GM21447 (cell line): ENCODE results near the gene CAMK2N1.
"Not testable (repeated sequence)": the region's sequence is repeated elsewhere in the genome, so short reads cannot be mapped to it uniquely, and the experiment has no call there.

Source experiments
- ATAC-seq: cut with Tn5 transposase; IDR thresholded peaks from one replicate; pipeline ENCODE4 v1.9.1; 2021; ENCODE audit not compliant: unreplicated experiment

The CAMK2N1 gene

DNA sequence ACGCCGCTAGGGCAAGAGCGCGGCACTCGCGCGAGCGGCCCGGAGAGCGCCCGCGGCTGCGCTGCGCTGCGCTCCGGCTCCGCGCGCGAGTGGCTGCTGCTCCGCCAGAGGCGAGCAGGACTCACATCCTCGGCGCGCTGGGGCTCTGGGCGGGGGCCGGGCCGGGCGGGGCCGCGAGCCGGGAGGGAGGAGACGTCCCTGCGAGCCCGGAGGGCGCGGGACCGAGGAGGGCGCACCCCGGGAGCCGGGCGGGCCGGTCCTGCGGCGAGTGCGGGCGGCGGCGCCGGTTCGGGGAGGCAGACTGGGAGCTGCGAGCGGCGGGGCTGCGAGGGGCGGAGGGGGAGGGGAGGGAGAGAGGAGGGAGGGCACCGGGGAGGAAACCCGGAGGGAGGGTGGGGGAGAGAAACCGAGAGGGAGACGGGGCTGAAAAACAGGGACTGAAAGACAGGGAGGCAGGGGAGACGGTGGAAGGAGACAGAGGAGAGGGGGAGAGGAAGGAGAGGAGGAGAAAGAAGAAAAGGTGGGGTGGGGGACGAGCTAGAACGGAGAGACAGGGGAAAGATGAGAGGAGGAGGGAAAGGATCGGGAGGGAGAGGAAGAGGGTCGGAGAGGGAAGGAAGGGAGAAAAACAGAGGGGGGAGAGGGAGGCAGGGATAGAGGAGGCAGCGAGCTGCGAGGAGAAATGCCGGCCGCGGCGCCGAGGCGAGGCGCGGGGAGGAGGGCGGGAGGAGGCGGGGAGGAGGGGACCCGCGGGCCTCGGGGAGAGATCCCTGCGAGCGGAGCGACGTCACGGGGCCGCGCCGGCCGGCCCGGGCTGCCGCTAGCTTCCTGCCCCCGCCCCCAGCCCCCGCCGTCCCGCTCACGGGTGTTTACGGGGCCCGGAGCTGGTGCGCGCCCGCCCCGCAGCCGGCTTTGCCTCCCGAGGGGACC lies at the start of gene CAMK2N1:
Gene CAMK2N1, minus strand, starts transcription at position 684 of the 930 bp plus-strand sequence. CDS start 831 bp downstream, outside the sequence.
- no peak for ATAC-seq

DNA sequence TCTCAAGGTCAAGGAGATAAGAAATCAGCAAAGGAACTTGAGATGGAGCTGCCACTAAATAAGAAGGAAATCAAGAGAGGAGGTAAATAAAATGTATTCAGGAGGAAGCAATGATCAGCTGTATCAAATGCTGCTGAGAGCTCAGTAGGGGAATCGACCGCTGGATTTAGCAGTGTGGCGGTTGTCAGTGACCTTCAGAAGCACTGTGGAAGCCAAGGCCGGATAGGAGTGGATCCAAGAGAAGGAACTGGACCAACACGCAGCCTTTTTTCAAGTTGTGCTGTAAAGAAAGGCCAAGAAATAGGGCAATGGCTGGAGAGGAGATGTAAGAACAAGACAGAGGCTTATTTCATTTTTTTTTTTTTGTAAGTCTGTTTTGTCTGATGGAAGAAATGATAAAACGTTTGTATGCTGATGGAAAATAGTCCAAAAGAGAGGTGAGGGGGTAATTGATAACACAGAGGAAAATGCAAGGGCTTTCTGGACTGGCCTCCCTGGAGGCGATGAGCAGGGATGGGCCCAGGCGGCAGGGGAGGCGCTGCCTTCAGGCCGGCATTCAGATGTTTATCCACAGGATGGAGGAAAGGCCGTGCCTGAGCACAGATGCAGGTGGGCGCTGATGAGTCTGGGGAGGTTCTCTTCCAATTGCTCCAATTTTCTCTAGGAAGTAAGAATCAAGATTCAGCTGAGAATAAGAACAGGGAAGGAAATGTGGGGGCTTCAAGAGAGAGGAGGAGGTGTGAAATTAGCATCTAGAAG lies 48.8 kb upstream of the CAMK2N1 start:
- ATAC-seq, result no peak

DNA sequence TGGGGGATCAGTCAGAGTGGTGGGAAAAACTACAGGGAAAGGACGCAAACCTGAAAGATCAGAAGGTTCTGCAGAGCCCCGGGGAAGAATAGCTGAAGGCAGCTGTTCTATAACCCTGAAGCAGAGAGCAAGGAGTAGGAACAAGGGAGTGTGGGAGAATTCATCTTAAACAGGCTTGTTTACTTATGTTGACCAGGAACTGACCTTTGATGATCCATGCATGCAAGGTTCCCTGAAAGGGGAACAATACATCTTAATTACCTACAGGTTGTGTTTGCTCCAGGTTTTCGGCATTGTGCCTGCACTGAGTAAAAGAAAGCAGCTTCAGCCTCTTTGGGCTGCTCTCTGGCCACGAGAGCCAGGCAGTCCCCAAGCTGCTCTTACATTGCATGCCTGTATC lies 47.6 kb upstream of the CAMK2N1 start:
- no peak for ATAC-seq

GRCh38 chr1:20530901-20531300 lies 44.9 kb upstream of the CAMK2N1 start:
- no peak for ATAC-seq

DNA sequence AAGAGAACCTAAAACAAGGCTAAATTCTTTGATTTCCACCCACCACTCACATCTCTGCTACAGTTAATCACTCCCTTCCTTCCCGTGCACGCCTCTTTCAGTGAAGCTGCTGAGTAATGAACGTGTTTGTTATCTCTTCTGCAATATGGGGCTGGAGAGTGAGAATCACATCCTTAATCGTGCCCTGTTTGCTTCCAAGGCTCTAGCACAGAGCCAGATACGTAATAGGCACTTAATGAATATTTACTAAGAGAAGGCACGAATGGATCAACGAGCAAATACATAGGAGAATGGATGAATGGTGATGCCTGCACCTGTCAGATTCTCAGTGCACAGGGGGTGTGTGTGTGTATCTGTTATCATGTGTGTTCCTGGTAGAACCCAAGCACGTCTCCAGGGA lies 44.3 kb upstream of the CAMK2N1 start:
- ATAC-seq, result no peak

DNA sequence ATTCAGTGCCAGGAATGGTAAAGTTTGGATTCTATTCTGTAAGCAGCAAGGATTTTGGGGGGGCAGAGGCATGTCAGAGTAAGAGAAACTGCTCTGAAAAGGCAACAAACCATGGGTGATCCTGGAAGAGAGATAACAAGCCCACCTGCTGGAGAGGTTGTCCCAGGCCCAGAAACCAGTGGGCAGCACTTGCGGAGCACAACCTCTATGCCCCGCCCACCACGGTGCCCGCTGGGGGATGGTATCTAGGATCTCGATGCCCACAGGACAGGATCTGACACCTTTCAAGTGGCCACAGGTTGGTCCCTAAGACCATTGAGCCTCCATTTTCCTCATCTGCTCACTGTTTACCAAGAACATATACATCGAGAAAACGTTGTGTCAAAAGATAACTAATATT lies 42.2 kb upstream of the CAMK2N1 start:
- no peak for ATAC-seq

- ATAC-seq, result no peak
Observed at GRCh38 chr1:20526267-20526666, 40.3 kb upstream of the CAMK2N1 start.

DNA sequence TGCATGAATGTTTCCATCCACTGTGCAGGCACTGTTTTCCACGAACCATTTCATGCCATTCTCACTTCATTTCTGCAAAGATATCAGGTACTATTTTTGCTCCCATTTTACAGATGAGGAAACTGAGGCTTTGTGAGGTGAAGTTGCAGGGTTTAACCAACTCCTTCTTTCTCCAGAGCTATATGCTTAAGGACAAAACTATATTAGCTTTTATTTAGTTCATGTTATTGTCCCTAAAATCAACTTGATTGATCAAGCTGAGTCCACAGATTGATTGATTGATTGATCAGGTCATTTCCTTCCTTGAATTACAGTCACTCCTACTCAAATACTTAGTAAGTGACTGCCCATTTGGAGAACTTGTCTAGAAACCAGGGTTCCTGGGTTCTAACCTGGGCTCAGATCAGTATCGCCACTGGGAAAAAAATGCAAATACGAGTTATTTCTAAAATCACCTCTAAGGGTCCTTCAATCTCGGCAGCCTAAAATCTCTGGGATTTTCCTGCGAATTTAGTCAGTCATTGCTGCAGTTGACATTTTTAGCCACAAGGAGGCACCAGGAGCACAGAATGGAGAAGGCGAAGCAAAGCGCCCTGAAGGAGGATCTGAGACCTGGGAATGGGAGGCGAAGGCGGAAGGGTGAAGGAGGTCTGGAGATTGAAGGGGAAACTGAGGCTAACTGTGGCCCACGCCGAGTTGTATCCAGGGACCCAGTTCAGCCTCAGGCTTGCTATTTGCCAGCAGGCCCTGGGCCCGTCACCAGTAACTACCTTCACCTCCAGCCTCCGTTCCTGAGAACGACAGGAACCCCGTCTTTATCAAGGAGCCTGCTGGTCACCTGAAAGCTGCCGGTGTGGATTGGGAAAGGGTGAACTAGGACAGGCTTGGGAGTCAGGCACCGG lies 36.2 kb upstream of the CAMK2N1 start:
- no peak for ATAC-seq

DNA sequence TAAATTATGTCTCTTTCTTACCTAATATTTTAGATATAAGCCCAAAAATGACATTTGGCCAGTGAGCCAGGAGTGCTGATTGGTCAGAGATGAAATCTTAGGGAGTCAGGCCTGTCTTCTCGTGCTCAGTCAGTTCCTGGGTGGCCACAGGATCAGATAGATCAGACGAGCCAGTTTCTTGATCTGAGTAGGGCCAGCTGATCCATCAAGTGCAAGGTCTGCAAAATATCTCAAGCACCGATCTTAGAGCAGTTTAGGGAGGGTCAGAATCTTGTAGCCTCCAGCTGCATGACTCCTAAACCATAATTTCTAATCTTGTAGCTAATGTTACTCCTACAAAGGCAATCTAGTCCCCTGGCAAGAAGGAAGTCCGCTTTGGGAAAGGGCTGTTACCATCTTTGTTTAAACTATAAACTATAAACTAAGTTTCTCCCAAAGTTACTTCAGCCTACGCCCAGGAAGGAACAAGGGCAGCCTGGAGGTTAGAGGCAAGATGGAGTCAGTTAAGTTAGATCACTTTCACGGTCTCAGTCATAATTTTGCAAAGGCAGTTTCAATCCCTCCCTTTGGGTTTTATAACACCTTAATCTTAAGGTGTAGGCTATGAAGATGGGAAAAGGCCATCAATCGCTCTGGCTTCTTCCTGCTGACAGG lies 33.7 kb upstream of the CAMK2N1 start:
- not testable (repeated sequence) for ATAC-seq

DNA sequence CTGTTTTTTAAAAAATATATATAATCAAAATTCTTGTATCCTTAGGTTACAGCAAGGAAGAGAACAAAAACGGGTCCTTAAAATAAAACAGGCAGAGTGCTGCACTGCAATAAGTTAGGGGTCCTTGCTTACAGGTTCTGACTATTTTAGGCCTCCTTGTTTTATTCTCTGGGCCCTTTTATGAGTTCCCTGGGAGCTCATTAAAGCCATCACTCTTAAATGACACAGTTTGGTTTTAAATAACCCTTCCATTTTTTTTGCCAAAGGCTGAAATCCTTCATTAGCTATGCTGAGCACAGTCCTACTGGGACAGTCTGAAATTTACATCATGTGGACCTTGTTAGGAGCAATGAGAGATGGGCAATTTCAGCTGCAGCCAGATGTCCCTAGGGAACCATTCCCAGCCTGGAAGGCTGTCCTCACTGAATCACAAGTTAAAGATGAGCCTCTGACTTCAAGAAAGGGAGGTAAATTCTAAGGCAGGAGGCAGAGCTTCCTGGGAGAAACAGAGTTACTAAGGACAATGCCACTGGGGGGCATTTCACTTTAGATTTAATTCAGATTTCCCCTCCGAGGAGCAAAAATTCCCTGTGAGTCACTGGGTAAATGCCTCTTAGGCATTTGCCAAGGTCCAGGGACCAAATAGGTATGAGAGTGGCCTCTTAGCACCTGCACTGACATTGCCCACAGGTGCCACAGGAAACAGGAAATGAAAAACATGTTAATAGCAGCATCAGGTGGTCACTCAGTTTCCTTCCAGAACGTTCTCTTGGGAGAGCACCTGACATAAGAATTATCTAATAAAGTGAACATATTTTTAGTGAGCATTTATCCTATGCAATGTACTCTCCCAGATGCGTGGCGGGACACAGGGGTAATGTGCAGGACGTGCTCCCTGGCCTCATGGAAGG lies 25.8 kb upstream of the CAMK2N1 start:
- no peak for ATAC-seq

DNA sequence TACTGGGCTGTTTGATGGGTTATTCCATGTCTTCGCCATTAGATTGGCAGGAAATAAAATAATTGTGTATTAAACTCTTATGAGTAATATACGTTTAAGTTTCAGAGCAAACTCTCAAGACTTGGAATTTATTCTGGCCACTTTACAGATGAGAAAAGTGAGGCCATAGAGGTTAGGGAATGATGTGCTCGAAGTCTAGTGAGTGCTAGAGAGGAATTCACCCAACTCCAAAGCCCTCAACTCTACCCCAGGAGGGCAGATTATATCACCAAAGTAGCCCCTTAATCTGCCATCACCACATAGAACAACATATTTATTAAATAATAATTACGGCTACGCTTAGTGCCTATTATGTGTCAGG lies 22.4 kb upstream of the CAMK2N1 start:
- no peak for ATAC-seq

- ATAC-seq, result peak; percentile 92
Observed at GRCh38 chr1:20507564-20508410, 21.8 kb upstream of the CAMK2N1 start, which contains the start of gene MUL1. MUL1 (minus strand) TSS chr1:20508151; CDS start chr1:20508024, 127 bp downstream.

GRCh38 chr1:20507248-20507563 lies 21.2 kb upstream of the CAMK2N1 start:
- ATAC-seq, result peak; percentile 20

- no peak for ATAC-seq
Observed at GRCh38 chr1:20505488-20505887, 19.5 kb upstream of the CAMK2N1 start.

DNA sequence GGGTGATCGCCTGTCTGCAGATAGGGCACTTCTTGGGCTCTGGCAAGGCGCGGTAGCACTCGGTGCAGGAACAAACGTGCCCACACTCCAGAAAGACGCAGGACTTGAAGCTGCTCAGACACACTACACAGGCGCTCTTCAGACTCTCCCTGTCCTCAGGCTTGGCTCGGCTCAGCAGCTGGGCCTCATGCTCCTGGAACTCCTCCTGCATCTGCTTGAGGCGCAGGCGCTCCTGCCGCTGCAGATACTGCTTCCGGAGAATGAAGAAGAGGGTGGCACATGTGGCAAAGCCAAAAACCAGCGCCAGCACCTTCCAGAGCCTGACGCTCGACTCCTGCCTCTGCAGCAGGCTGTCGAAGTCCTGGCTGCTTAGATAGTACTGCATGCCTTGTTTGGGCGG lies 14.7 kb upstream of the CAMK2N1 start:
- ATAC-seq, result no peak

DNA sequence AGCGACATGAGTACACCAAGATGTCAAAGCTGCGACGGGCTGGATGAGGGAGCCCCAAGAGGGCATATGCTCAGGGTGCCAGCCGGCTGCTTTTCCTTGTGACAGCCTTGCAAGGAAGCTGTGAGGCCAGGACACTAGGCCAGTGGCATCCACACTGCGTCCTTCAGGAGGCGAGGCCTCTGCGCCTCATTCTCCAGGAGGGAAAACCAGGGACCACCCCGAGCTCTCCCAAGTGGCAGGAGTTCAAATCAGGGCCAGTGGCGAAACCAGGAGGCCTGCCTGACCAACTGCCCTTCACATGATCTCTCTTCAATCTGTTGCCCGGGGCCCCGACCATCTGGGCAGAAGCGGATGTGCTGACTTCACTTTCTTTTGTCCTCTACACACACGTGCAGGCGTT lies 13.7 kb upstream of the CAMK2N1 start:
- no peak for ATAC-seq

- ATAC-seq, result no peak
Observed at GRCh38 chr1:20499105-20499504, 13.1 kb upstream of the CAMK2N1 start.

DNA sequence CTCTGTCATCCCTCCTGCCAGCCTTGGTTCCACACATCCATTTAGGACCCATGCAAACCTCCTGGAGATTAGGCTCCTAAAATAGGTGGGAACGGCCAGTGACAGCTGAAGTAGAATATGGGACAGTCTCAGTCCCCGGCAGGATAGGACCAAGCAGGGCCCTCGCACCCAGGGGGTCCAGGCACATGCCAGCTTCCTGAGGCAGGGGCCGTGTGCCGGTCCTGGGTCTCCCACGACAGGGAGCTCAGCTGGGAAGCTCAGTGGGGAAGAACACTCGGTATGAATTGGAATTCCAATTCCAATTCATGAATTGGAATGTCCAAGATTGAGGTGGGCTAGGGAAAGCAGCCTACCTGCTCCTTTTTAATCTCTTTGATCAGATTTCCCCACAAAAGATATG lies 12.1 kb upstream of the CAMK2N1 start:
- ATAC-seq, result no peak

DNA sequence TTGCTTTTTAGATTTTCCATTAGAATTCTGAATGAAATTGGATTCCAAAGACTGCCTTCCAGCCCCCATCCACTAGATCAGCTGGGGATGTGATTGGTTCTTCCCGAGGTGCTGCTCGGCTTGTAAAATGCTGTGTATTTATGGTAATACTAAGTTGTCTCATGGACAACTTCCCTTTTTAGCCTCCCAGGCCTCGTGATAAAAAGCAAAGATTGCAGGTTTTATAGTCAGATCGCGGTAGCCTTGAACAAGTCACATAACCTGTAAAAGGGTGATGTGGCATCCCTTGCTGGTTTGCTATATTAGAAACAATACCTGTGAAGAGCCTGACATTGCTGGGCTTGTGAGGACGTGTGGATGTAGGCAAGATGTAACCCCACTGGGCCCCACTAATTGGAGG lies 11.5 kb upstream of the CAMK2N1 start:
- ATAC-seq, result no peak
